Activated T-helper 1 cell treated with anti-CD3 and anti-CD28 coated beads, Interleukin-12 subunit alpha, Interleukin-12 subunit beta, Interleukin-2, Interleukin-4 antibody, amounts not matched to agents 30 ng/mL and 10 ng/mL and 1 ng/mL, durations not matched to agents 14 hours and 24 hours and 36 hours (primary cell): ENCODE measurements around the gene SCAND1. TPM values are rescaled to one million over a fixed set of nuclear protein-coding genes. Genes with fewer than 3 reads are reported as not detected.

Experiments
- DNase-seq: peaks from one replicate; pipeline ENCODE4 v3.0.0; 2021; ENCODE audit warnings: low spot score
- H3K27ac Mint-ChIP-seq: one replicate; pipeline ENCODE4 v1.8.0; 2021; ENCODE audit warnings: mild to moderate bottlenecking, mixed read lengths
- H3K27me3 Mint-ChIP-seq: one replicate; pipeline ENCODE4 v1.8.0; 2022; ENCODE audit warnings: mild to moderate bottlenecking, moderate library complexity, mixed read lengths; ENCODE audit not compliant: insufficient read depth
- H3K36me3 Mint-ChIP-seq: one replicate; pipeline ENCODE4 v1.8.0; 2021; ENCODE audit warnings: low read depth, mixed read lengths
- H3K4me1 Mint-ChIP-seq: one replicate; pipeline ENCODE4 v1.8.0; 2021; ENCODE audit warnings: low read depth, mixed read lengths
- H3K4me3 Mint-ChIP-seq: one replicate; pipeline ENCODE4 v1.8.0; 2021; ENCODE audit warnings: mild to moderate bottlenecking, moderate library complexity, mixed read lengths
- H3K9me3 Mint-ChIP-seq: one replicate; pipeline ENCODE4 v1.8.0; 2021; ENCODE audit warnings: mixed read lengths
- intact Hi-C: fragments of 100-400 bp; cut with micrococcal nuclease; formaldehyde crosslinking; loops from one replicate; pipeline ENCODE4 v1.15.1; 2024
- total RNA-seq: library from RNA; stranded (reverse); gene quantifications from 2 replicates; pipeline ENCODE4 v1.2.3, GENCODE V29; 2022

The SCAND1 gene
- total RNA-seq, 1 donor from 2014 or later: 39.7 TPM

DNA sequence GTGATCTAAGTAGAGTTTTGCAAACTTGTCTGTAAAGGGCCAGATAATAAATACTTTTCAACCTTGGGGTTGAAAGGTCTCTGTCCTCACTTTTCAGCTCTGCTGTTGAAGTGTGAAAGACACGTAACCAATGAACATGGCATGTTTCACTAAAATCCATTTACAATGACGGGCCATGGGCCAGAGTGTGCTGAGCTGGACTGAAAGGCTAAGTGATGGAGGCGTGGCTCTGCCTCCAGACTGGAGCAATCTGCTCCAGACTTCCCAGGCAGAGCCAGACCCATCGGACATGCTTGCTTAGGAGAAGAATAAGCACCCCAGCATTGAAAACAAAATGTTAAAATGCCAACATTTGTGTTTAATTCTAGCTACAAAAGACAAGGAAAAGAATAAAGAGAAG lies 41.4 kb downstream of the SCAND1 start:
- Mint-ChIP-seq H3K27me3 (no peaks in the 10 kb centered on the region), H3K27ac (no peak overlapping the region), H3K4me1 (peaks cover 24% of the 10 kb centered on the region), H3K4me3 (no peak overlapping the region), H3K9me3 (no peaks in the 10 kb centered on the region), H3K36me3 (peaks cover 23% of the 10 kb centered on the region)
- DNase-seq: no peak
- intact Hi-C loops: no loop called here

DNA sequence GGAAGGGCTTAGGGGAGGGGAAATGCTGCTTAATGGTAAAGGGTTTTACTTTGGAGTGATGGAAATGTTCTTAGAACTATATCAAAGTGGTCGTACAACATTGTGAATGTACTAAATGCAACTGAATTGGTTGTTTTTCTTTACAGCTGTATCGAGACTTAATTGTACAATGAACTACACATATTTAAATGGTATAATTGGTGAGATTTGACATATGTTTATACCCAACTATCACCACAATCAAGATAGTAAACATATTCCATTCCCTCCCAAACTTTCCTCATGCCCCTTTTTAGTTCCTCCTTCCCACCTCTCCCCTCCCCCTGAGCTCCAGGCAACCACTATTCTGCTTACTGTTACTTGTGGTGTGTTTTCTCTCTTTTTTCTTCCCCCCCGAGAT lies 44.0 kb downstream of the SCAND1 start:
- Mint-ChIP-seq H3K36me3 (peaks cover 31% of the 10 kb centered on the region), H3K27ac (no peak overlapping the region), H3K4me1 (peaks cover 24% of the 10 kb centered on the region), H3K9me3 (no peaks in the 10 kb centered on the region), H3K27me3 (no peaks in the 10 kb centered on the region), H3K4me3 (no peak overlapping the region)
- intact Hi-C loops: no loop called here
- DNase-seq: no peak

DNA sequence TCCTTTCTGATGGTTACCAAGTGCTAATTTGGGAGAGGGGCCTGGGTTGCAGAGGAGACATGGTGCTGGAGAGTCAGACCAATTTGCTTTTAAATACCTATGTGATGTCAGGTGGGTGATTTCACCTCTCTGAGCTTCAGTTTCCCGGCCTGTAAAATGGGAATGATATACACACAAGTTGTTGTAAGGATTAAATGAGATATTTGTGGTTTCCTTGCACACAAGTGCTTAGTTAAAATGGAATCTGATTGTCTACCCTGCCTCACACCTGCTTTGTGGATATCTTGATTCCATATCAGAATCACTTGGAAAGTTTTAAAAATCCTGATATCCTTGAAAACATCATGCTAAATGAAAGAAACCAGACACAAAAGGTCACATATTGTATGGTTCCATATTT lies 44.5 kb downstream of the SCAND1 start:
- H3K9me3 Mint-ChIP-seq: no peaks in the 10 kb centered on the region
- peaks cover 34% of the 10 kb centered on the region for H3K36me3 Mint-ChIP-seq
- DNase-seq: no peak
- no peak overlapping the region for H3K27ac Mint-ChIP-seq
- H3K4me1 Mint-ChIP-seq: peaks cover 24% of the 10 kb centered on the region
- intact Hi-C loops: no loop called here
- H3K4me3 Mint-ChIP-seq: no peak overlapping the region
- no peaks in the 10 kb centered on the region for H3K27me3 Mint-ChIP-seq

DNA sequence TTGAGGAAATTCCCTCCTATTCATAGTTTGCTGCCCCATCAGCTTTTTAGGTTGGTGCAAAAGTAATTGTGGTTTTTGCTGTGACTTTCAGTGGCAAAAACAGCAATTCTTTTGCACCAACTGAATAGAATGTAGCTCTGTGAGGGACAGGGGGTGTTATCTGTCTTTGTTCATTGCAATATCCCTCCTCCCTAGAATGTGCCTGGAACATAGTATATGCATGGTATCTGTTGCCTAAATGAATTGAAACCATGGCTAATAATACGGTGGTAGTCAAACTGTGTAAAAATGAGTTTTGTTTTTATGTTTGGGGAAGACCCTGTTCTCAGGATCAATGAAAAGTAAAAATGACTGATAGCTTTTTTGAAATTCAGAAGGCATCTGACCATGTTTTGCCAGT lies 45.1 kb downstream of the SCAND1 start:
- Mint-ChIP-seq H3K9me3 (no peaks in the 10 kb centered on the region), H3K4me3 (no peak overlapping the region), H3K36me3 (peaks cover 33% of the 10 kb centered on the region), H3K27me3 (no peaks in the 10 kb centered on the region), H3K4me1 (peaks cover 23% of the 10 kb centered on the region), H3K27ac (no peak overlapping the region)
- intact Hi-C loops: no loop called here
- no peak for DNase-seq

DNA sequence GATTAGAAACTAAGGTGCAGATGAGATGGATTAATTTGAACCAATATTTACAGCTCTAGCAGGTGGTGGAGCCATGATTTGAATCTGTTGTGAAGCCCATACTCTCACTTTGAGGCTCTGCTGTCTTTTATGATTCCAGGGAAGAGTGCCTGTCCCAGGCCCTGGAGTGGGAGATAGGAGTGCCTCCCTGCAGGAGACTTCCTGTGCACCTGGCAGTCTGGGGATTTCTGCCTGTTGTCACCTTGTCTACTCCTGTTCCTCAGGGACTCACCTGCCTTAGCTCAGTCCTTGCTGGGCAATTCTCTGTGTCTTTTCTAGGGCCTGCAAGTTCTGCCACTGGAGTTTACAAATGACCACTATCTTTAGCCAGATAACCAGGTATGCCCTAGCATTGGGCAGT lies 46.3 kb downstream of the SCAND1 start:
- H3K27me3 Mint-ChIP-seq: no peaks in the 10 kb centered on the region
- H3K4me3 Mint-ChIP-seq: no peak overlapping the region
- no peaks in the 10 kb centered on the region for H3K9me3 Mint-ChIP-seq
- peaks cover 17% of the 10 kb centered on the region for H3K4me1 Mint-ChIP-seq
- no peak overlapping the region for H3K27ac Mint-ChIP-seq
- intact Hi-C loops: no loop called here
- no peak for DNase-seq
- H3K36me3 Mint-ChIP-seq: peaks cover 26% of the 10 kb centered on the region

DNA sequence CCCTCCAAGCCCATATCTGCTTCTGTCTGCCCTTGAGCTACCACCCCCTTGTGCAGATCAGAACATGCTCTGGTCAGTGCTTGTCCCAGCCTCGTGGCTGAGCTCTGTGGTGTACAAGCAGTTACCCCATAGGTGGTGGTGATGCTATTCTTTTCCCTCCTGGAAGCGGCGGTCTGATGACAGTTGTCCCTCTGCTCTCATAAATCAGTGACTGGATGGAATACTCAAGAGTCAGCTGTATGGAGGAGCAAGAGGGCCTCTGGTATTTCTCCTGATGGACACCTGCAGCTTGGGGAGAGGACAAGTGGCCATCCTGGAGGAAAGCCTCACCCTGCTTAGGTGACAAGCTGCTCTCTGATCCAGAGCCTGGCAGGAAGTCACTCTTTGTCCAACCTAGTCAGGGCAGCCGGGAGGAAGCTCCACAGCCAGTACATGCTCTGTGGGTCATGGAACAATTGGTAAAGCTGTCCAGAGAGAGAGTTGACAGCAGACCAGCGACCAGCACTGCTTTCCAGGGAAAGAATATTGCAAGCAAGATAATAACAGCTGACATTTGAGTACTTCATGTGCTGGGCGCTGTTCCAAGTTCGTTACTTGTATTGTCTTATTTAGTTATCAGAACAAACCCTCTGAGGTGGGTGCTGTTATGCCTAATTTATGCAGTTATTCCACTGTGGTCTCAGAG lies 47.1 kb downstream of the SCAND1 start:
- Mint-ChIP-seq H3K27me3 (no peaks in the 10 kb centered on the region), H3K4me1 (peaks cover 17% of the 10 kb centered on the region)

DNA sequence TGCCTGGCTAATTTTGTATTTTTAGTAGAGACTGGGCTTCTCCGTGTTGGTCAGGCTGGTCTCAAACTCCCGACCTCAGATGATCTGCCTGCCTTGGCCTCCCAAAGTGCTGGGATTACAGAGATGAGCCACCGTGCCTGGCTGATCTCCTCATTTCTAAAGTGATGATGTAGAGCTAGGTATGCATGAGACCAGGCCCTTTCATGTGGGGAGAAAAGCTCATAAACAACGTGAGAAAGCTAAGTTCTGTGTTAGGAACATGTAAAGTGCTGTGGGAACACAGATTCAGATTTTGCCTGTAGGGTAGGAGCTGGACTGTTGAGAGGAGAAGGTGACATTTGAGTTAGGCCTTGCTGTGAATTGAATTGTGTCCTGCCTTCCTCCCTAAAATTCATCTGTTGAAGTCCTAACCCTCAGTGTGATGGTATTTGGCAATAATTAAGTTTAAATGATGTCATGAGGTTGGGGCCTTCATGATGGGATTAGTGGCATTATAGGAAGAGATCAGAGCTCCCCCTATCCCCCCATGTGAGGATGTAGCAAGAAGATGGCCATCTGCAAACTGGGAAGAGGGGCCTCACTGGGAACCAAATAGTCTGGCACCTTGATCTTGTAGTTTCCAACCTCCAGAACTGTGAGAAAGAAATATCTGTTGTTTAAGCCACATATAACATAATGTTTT lies 49.2 kb downstream of the SCAND1 start:
- no peaks in the 10 kb centered on the region for H3K9me3 Mint-ChIP-seq
- H3K27ac Mint-ChIP-seq: peak overlapping the region; percentile 29
- peaks cover 17% of the 10 kb centered on the region for H3K4me1 Mint-ChIP-seq
- intact Hi-C loops: no loop called here
- no peaks in the 10 kb centered on the region for H3K27me3 Mint-ChIP-seq
- peaks cover 29% of the 10 kb centered on the region for H3K36me3 Mint-ChIP-seq
- no peak overlapping the region for H3K4me3 Mint-ChIP-seq
- DNase-seq: no peak

More for the DNA sequence above, 47.1 kb downstream of the SCAND1 start:
- H3K4me3 Mint-ChIP-seq: no peak overlapping the region
- H3K36me3 Mint-ChIP-seq: peaks cover 29% of the 10 kb centered on the region
- DNase-seq: no peak
- H3K9me3 Mint-ChIP-seq: no peaks in the 10 kb centered on the region
- no peak overlapping the region for H3K27ac Mint-ChIP-seq
- intact Hi-C loops: no loop called here

DNA sequence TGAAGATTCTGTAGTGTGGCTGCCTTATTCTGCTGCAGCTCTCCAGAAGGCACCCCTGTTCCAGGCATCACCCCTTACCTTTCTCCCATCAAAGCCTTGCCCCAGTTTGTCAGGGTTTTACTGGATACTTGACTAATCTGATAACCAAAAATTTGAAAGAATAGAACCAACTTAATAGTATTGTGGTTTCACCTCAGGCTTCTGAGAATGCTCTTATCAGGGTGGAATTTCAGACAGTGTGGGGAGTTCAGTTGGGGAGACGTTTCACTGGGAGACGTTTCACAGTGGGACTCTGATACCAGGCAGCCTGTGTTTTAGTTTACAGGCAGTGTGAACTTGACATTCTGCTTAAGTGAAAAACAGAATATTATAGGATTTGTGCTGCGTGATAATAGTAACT lies 50.5 kb downstream of the SCAND1 start:
- H3K27me3 Mint-ChIP-seq: no peaks in the 10 kb centered on the region
- no peaks in the 10 kb centered on the region for H3K9me3 Mint-ChIP-seq
- H3K27ac Mint-ChIP-seq: no peak overlapping the region
- intact Hi-C loops: no loop called here
- H3K4me3 Mint-ChIP-seq: no peak overlapping the region
- peaks cover 7% of the 10 kb centered on the region for H3K4me1 Mint-ChIP-seq
- no peak for DNase-seq
- H3K36me3 Mint-ChIP-seq: peaks cover 26% of the 10 kb centered on the region

Other genes with a start within 250 kb of the SCAND1 start
- 349 and 357 TPM in 2 replicates for gene RBM39, start 212.2 kb downstream of the SCAND1 start, total RNA-seq
- gene PHF20, start 182.5 kb downstream of the SCAND1 start, total RNA-seq: 50.5 and 61.9 TPM in 2 replicates
- gene CNBD2, start 14.1 kb upstream of the SCAND1 start, total RNA-seq: 3.3 and 6.1 TPM in 2 replicates
- 0.23 TPM in 1 of 2 replicates, not detected in the other for gene EPB41L1, start 200.2 kb upstream of the SCAND1 start, total RNA-seq